Common myeloid progenitor, CD34-positive (primary cell): ENCODE results near the gene ZXDC.

ENCODE experiments used
- CTCF ChIA-PET: fragments of 350-600 bp; sonication (Branson Sonifier 250); formaldehyde crosslinking; loops from one replicate; lab custom pipeline; 2021; ENCODE audit warnings: antibody characterized with exemption; lab: Charles Lee
- POLR2A ChIA-PET: fragments of 350-600 bp; sonication (Branson Sonifier 250); formaldehyde crosslinking; loops from one replicate; lab custom pipeline; 2021; ENCODE audit warnings: antibody characterized with exemption; lab: Charles Lee
- DNase-seq, 3 donors: peaks; one replicate each; pipeline versions ENCODE4 v3.0.0 to v3.0.0-alpha.2; 2013
- H3K27ac ChIP-seq, 2 experiments: 1 replicate in 1 of 2; 2 replicates in 1 of 2; pipeline ENCODE4 v1.7.0; 2013; ENCODE audit warnings: inconsistent platforms in 2 of 2, low read length in 2 of 2, mild to moderate bottlenecking in 2 of 2, low read depth in 1 of 2, moderate library complexity in 1 of 2; ENCODE audit not compliant: severe bottlenecking in 2 of 2, insufficient read depth in 1 of 2, poor library complexity in 1 of 2
- H3K27me3 ChIP-seq, 5 experiments: replicated peaks in 2 of 5; 1 replicate in 3 of 5; 2 replicates in 2 of 5; pipeline versions ENCODE4 v1.6.1 to v1.7.0; 2013; ENCODE audit warnings: low read length in 4 of 5, mild to moderate bottlenecking in 2 of 5, moderate library complexity in 2 of 5, inconsistent platforms in 1 of 5; ENCODE audit not compliant: insufficient read depth in 5 of 5, control insufficient read depth in 4 of 5
- H3K36me3 ChIP-seq, 4 experiments: 1 replicate in 2 of 4; 2 replicates in 2 of 4; pipeline versions ENCODE4 v1.6.1 to v1.7.0; 2013; ENCODE audit warnings: low read length in 3 of 4, control low read depth in 1 of 4, mild to moderate bottlenecking in 1 of 4; ENCODE audit not compliant: control insufficient read depth in 4 of 4, insufficient read depth in 4 of 4
- H3K4me1 ChIP-seq, 4 experiments: 1 replicate in 3 of 4; 2 replicates in 1 of 4; pipeline versions ENCODE4 v1.6.1 to v1.7.1; 2013; ENCODE audit warnings: low read length in 3 of 4, mild to moderate bottlenecking in 3 of 4, control low read depth in 1 of 4, inconsistent platforms in 1 of 4, moderate library complexity in 1 of 4; ENCODE audit not compliant: control insufficient read depth in 4 of 4, insufficient read depth in 4 of 4; ENCODE audit errors: control extremely low read depth in 1 of 4
- H3K4me3 ChIP-seq, 7 experiments: 1 replicate in 4 of 7; 2 replicates in 3 of 7; pipeline versions ENCODE4 v1.5.1 to v1.7.0; 2013; ENCODE audit warnings: mild to moderate bottlenecking in 7 of 7, low read length in 6 of 7, moderate library complexity in 6 of 7, inconsistent platforms in 2 of 7, low read depth in 2 of 7, control low read depth in 1 of 7; ENCODE audit not compliant: insufficient read depth in 4 of 7, control insufficient read depth in 1 of 7; ENCODE audit errors: extremely low read depth in 1 of 7
- H3K9me3 ChIP-seq, 5 experiments: 1 replicate in 4 of 5; 2 replicates in 1 of 5; pipeline versions ENCODE4 v1.6.1 to v1.7.1; 2013; ENCODE audit warnings: low read length in 4 of 5, mild to moderate bottlenecking in 2 of 5, inconsistent platforms in 1 of 5, low read depth in 1 of 5, moderate library complexity in 1 of 5; ENCODE audit not compliant: control insufficient read depth in 4 of 5, insufficient read depth in 2 of 5; ENCODE audit errors: control extremely low read depth in 1 of 5
- WGBS: methylation state at CpG from one replicate; pipeline ENCODE4 v1.1.5; 2013; ENCODE audit not compliant: insufficient coverage; 5-methylcytosine and 5-hydroxymethylcytosine counted together

The ZXDC gene

DNA sequence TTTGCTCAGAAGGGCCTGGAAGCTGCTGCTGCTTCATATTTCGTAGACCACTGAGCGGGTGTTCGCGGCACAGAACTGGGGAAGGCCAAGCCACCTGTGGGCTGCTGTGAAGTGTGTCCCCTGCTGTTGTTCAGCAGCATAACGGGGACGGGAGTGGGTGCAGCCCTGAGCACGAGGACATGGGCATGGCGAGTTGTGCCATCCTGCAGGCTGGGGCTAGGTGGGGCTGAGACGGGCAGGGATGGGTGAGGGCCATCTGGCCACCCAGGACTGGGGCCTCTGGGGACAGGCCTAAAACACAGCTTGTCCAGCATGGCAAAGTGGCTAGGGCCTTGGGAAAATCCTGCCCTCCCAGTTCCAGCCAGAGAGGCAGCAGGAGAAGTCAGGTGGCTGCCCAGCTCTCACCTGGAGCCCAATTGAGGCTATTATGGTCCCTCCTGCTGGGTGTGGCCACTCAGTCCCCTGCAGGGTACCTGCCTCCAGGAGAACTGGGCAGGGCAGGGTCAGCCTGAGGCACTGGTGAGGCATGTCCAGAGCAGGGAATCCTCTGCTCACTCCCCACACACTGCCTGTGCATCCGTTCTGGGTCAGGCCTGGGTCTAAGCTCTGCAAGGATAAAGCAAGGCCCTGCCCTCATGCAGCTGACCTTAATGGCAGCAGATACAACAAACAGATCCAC lies 51.5 kb downstream of the ZXDC start:
- WGBS, result over 99% methylated on average over 9 of the region's 10 CpGs

DNA sequence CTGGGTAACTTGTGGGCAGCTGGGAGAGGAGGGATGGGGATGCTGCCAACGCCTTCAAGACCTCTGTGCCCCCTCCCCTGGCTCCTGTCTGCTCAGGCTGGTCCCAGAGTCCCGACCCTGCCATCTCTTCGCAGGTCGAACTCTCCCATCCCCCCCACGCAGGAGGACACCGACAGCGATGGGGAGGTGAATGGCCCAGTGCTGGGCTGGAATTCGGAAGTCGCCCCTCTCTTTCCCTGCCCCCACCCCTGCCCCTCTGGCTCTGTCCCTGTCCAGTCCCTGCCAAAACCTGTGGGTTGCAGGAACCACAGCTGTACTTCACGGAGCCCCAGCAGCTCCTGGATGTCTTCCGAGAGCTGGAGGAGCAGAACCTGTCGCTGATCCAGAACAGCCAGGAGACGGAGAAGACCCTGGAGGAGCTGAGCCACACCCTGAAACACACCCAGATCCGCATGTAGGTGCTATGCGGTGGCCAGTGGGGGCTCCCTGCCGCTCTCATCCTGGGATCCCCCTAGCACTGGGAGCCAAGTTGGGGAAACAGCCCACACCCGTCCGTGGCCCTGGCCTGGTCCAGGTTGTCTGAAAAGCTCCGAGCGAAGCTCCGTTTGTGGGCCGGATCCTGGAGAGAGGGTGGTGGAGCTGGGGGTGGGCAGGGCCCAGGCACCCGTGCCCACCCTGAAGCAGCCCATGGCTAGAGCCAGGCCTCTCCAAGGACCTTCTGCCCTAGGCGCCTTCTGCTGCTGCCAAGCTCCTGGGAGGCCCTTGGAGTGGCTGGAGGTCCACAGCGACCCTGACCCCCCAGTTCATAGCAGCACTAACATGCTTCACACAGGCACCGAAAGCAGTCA lies 52.3 kb downstream of the ZXDC start:
- Histone ChIP-seq H3K9me3 (peaks cover 0 to 19% (median 8%) of the 10 kb centered on the region in 5 experiments), H3K27me3 (peaks cover 0 to 9% (median 3%) of the 10 kb centered on the region in 5 experiments), H3K27ac (no peak overlapping the region), H3K36me3 (no peaks in the 10 kb centered on the region), H3K4me1 (no peaks in the 10 kb centered on the region), H3K4me3 (no peak overlapping the region)
- CTCF ChIA-PET, result no interaction called here
- POLR2A ChIA-PET, result interaction anchor here (0.6 kb wide), 1 partner anchor 57 kb away, joined by 4 read pairs; no protein-coding TSS in a partner anchor
- no peak for DNase-seq
- 97% methylated on average over 21 of the region's 26 CpGs for WGBS

More for the DNA sequence above, 51.5 kb downstream of the ZXDC start:
- H3K27me3 ChIP-seq, result peaks cover 0 to 3% (median 2%) of the 10 kb centered on the region in 5 experiments
- no peaks in the 10 kb centered on the region for H3K4me1 ChIP-seq
- CTCF ChIA-PET, result no interaction called here
- peaks cover 2 to 19% (median 8%) of the 10 kb centered on the region in 5 experiments for H3K9me3 ChIP-seq
- no peak for DNase-seq
- H3K36me3 ChIP-seq, result no peaks in the 10 kb centered on the region
- POLR2A ChIA-PET, result interaction anchor here (0.6 kb wide), 1 partner anchor 58 kb away, joined by 4 read pairs; no protein-coding TSS in a partner anchor
- H3K4me3 ChIP-seq, result no peak overlapping the region
- no peak overlapping the region for H3K27ac ChIP-seq

DNA sequence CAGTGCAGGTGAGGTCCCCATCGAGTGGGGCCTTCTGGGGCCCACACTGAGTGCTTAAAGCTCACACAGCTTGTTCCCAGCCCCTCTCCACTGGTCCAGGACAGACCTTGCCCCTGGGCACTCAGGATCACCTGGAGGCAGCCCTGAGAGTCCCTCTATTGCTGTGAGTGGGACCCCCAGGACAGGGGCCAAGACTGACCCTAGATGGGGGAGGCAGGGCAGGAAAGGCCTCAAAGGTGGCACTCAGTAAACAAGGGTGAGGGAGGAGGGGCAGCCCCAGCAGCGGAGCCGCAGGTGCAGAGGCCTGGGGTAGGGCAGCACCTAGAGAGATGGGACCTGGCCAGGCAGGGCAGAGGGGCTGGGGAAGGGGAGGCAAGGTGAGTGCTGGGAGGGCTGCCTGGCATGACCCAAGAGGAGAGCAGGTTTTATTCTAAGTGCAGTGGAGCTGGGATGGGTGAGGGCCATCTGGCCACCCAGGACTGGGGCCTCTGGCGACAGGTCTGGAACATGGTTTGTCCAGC lies 53.1 kb downstream of the ZXDC start:
- WGBS, result 100% methylated on average over 3 of the region's 4 CpGs
- DNase-seq, result no peak
- H3K27me3 ChIP-seq, result peaks cover 0 to 16% (median 4%) of the 10 kb centered on the region in 5 experiments
- H3K27ac ChIP-seq, result no peak overlapping the region
- no peak overlapping the region for H3K4me3 ChIP-seq
- H3K36me3 ChIP-seq, result no peaks in the 10 kb centered on the region
- H3K4me1 ChIP-seq, result no peaks in the 10 kb centered on the region
- H3K9me3 ChIP-seq, result peaks cover 0 to 14% (median 7%) of the 10 kb centered on the region in 5 experiments
- ChIA-PET CTCF (no interaction called here), POLR2A (no interaction called here)

DNA sequence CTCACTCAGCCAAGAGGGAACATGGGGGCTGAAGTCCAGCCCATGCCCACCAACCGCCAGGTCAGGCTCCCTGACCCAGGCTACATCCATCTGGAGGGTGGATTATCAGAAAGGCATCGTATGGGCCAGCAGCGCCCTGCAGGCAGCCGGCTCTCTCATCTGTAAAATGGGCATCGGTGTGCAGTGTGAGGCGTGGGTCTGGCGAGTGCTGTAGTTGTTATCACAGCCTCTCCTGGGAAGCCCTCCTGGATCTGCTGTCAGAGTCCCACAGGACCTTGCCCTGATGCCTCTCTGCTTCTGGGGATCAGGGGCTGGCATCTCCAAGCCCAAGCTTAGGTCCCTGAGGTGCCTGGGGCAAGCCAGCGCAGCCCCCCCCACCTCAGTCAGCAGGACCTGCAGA lies 53.6 kb downstream of the ZXDC start:
- Histone ChIP-seq H3K27ac (no peak overlapping the region), H3K4me3 (no peak overlapping the region), H3K9me3 (peaks cover 0 to 10% (median 2%) of the 10 kb centered on the region in 5 experiments), H3K36me3 (no peaks in the 10 kb centered on the region), H3K4me1 (no peaks in the 10 kb centered on the region), H3K27me3 (peaks cover 0 to 22% (median 5%) of the 10 kb centered on the region in 5 experiments)
- ChIA-PET POLR2A (no interaction called here), CTCF (no interaction called here)
- no peak for DNase-seq
- WGBS, result 95% methylated on average over 7 of the region's 8 CpGs

DNA sequence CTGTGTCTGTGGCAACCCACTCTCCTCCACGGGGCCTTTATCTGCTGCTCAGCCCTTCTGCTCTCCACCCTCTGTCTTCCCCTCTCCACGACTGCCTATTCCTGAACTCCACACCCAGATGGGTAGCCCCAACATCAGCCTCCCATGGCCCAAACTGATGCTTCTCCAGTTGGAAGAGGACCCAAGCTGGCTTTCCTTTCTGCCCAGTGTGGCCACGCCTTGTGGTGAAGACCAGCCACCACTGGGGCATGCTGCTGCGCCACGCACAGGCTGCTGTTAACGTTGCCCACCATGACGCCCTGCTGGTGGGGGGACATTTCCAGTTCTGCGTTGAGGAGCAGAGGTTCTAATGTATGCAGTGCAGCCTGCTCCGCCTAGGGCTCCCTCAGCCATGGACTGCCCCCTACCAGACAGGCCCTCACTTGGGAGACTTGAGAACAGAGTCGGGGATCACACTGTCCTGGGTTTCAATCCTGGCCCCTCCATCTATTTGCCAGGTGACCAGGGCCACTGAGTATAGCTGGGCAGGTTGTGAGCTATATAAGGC lies 54.0 kb downstream of the ZXDC start:
- Histone ChIP-seq H3K27ac (no peak overlapping the region), H3K4me1 (no peaks in the 10 kb centered on the region), H3K36me3 (no peaks in the 10 kb centered on the region), H3K27me3 (peaks cover 0 to 26% (median 5%) of the 10 kb centered on the region in 5 experiments), H3K9me3 (peaks cover 0 to 6% (median 2%) of the 10 kb centered on the region in 5 experiments), H3K4me3 (no peak overlapping the region)
- no peak for DNase-seq
- ChIA-PET POLR2A (no interaction called here), CTCF (no interaction called here)
- WGBS, result 87% methylated on average over 10 of the region's 10 CpGs

DNA sequence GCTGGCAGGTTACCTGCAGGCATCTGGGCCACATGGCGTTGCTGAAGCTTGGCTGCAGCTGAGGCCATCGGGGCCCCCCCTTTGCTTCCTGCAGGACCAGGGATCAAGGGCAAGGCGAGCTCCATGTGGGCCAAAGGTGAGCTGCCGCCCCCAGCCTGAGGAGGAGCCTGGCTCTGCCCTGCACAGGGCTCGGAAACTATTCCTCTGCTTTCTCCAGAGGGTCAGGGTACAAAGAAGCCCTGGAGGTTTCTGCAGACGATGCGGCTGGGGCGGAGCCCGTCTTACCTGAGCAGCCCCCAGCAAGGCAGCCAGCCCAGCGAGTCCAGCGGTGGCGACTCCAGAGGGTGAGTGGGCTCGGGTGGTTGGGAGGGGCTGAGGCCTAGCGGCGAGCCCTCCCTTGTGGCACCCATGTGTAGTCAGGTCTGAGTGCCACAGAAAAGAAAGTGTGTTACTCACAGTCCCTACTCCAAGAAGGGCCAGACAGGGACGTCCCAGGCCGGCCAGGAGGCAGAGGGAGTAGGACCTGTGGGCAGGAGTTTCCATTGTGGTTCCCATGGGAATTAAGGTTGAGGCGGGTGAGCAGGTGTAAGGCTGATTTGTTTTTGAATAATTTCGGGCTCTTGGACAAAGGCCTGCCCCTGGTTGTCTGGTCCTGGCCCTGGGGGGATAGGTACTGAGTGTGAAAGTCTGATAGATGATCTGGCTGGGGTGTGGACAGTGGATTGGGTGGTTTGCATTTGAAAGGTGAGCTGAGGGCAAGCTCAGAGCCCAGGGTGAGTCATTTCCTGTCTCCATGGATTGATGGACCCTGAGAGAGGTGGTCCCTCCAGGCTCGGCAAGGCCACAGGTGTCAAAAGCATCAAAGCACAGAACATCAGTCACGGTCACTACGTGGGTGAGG lies 55.6 kb downstream of the ZXDC start:
- H3K27ac ChIP-seq, result no peak overlapping the region
- no peaks in the 10 kb centered on the region for H3K4me1 ChIP-seq
- H3K4me3 ChIP-seq, result no peak overlapping the region
- H3K9me3 ChIP-seq, result no peaks in the 10 kb centered on the region
- POLR2A ChIA-PET, result no interaction called here
- no peaks in the 10 kb centered on the region for H3K36me3 ChIP-seq
- no peak for DNase-seq
- peaks cover 0 to 41% (median 7%) of the 10 kb centered on the region in 5 experiments for H3K27me3 ChIP-seq
- CTCF ChIA-PET, result no interaction called here
- WGBS, result 94% methylated on average over 17 of the region's 22 CpGs
